ENCODE results near the gene NRXN3. TPM values are rescaled to one million over a fixed set of nuclear protein-coding genes. Genes with fewer than 3 reads are reported as not detected.

Gene NRXN3
- total and polyA plus RNA-seq, 2 experiments from 2014 or later: 0.08 to 0.11 TPM

GRCh38 chr14:78614593-78614992 is 444.4 kb downstream of the NRXN3 start:
- no peaks in the 10 kb centered on the region for H3K9me3 ChIP-seq (ENCODE audit: low read depth)
- peaks cover 4% of the 10 kb centered on the region; the same call in 1 of the 2 replicates for H3K9me2 ChIP-seq (ENCODE audit: insufficient read depth)
- H4K20me1 ChIP-seq (ENCODE audit: insufficient read depth): no peaks in the 10 kb centered on the region
- H3F3A ChIP-seq (ENCODE audit: insufficient read depth): no peaks in the 10 kb centered on the region
- H3K27ac ChIP-seq: no peak overlapping the region
- no peak overlapping the region for H3K9ac ChIP-seq
- no peak overlapping the region for H3K4me2 ChIP-seq (ENCODE audit: unreplicated experiment)
- H3K27me3 ChIP-seq (replicated peaks; ENCODE audit: insufficient read depth): no peaks in the 10 kb centered on the region
- peaks cover 12% of the 10 kb centered on the region for H3K4me1 ChIP-seq (ENCODE audit: insufficient read depth)
- TF ChIP-seq EZH2 (IDR thresholded peaks at IDR 0.05; ENCODE audit: insufficient read depth, poor library complexity, severe bottlenecking) (no peak), EZH2phosphoT487 (IDR thresholded peaks at IDR 0.05; ENCODE audit: insufficient read depth, low read depth) (no peak)
- H2AFZ ChIP-seq: no peak overlapping the region
- H3K36me3 ChIP-seq (ENCODE audit: low read depth): no peaks in the 10 kb centered on the region
- no peaks in the 10 kb centered on the region for H3K79me2 ChIP-seq (ENCODE audit: insufficient read depth)
- no peak for DNase-seq
- in situ Hi-C loops (cut with MboI): no loop called here
- no peak overlapping the region for H3K4me3 ChIP-seq
- WGBS, 2 experiments (ENCODE audit: low coverage in 1 of 2, low lambda C conversion rate in 2 of 2, missing lambda C conversion rate in 2 of 2): 56% methylated on average over 2 of the region's 2 CpGs

- Histone ChIP-seq H3F3A (ENCODE audit: insufficient read depth) (no peaks in the 10 kb centered on the region), H3K9me2 (ENCODE audit: insufficient read depth) (no peaks in the 10 kb centered on the region), H3K27me3 (replicated peaks; ENCODE audit: insufficient read depth) (no peaks in the 10 kb centered on the region), H3K4me3 (no peak overlapping the region), H2AFZ (no peak overlapping the region), H3K4me2 (ENCODE audit: unreplicated experiment) (no peak overlapping the region), H4K20me1 (ENCODE audit: insufficient read depth) (no peaks in the 10 kb centered on the region), H3K4me1 (ENCODE audit: insufficient read depth) (peaks cover 4% of the 10 kb centered on the region; the same call in 1 of the 2 replicates), H3K36me3 (ENCODE audit: low read depth) (no peaks in the 10 kb centered on the region), H3K27ac (no peak overlapping the region), H3K9ac (no peak overlapping the region), H3K9me3 (ENCODE audit: low read depth) (no peaks in the 10 kb centered on the region), H3K79me2 (ENCODE audit: insufficient read depth) (no peaks in the 10 kb centered on the region)
- no peak for DNase-seq
- no peak for TF ChIP-seq EZH2 (IDR thresholded peaks at IDR 0.05; ENCODE audit: insufficient read depth, poor library complexity, severe bottlenecking)
- TF ChIP-seq EZH2phosphoT487 (IDR thresholded peaks at IDR 0.05; ENCODE audit: insufficient read depth, low read depth): no peak
- in situ Hi-C loops (cut with MboI): no loop called here
- 50 to 57% methylated on average over 5 of the region's 5 CpGs for WGBS, 2 experiments (ENCODE audit: low coverage in 1 of 2, low lambda C conversion rate in 2 of 2, missing lambda C conversion rate in 2 of 2)
Observed at GRCh38 chr14:78617735-78618134, 447.6 kb downstream of the NRXN3 start.

GRCh38 chr14:78618368-78618767 is 448.2 kb downstream of the NRXN3 start:
- H3K4me3 ChIP-seq: no peak overlapping the region
- H3K4me2 ChIP-seq (ENCODE audit: unreplicated experiment): no peak overlapping the region
- H3K79me2 ChIP-seq (ENCODE audit: insufficient read depth): no peaks in the 10 kb centered on the region
- no peaks in the 10 kb centered on the region for H3K27me3 ChIP-seq (replicated peaks; ENCODE audit: insufficient read depth)
- H3K27ac ChIP-seq: no peak overlapping the region
- no peaks in the 10 kb centered on the region for H3K9me3 ChIP-seq (ENCODE audit: low read depth)
- no peaks in the 10 kb centered on the region for H3K36me3 ChIP-seq (ENCODE audit: low read depth)
- no peaks in the 10 kb centered on the region for H3F3A ChIP-seq (ENCODE audit: insufficient read depth)
- no peaks in the 10 kb centered on the region for H3K9me2 ChIP-seq (ENCODE audit: insufficient read depth)
- 22 to 25% methylated on average over 6 of the region's 6 CpGs for WGBS, 2 experiments (ENCODE audit: low coverage in 1 of 2, low lambda C conversion rate in 2 of 2, missing lambda C conversion rate in 2 of 2)
- H3K9ac ChIP-seq: no peak overlapping the region
- H4K20me1 ChIP-seq (ENCODE audit: insufficient read depth): no peaks in the 10 kb centered on the region
- H3K4me1 ChIP-seq (ENCODE audit: insufficient read depth): no peaks in the 10 kb centered on the region
- H2AFZ ChIP-seq: no peak overlapping the region
- DNase-seq: no peak
- in situ Hi-C loops (cut with MboI): no loop called here
- TF ChIP-seq EZH2 (IDR thresholded peaks at IDR 0.05; ENCODE audit: insufficient read depth, poor library complexity, severe bottlenecking) (no peak), EZH2phosphoT487 (IDR thresholded peaks at IDR 0.05; ENCODE audit: insufficient read depth, low read depth) (no peak)

- Histone ChIP-seq H3K4me1 (ENCODE audit: insufficient read depth) (no peaks in the 10 kb centered on the region), H3K9me2 (ENCODE audit: insufficient read depth) (no peaks in the 10 kb centered on the region), H3K4me3 (no peak overlapping the region), H3K36me3 (ENCODE audit: low read depth) (no peaks in the 10 kb centered on the region), H3K27me3 (replicated peaks; ENCODE audit: insufficient read depth) (no peaks in the 10 kb centered on the region), H4K20me1 (ENCODE audit: insufficient read depth) (no peaks in the 10 kb centered on the region), H3F3A (ENCODE audit: insufficient read depth) (no peaks in the 10 kb centered on the region), H3K9me3 (ENCODE audit: low read depth) (no peaks in the 10 kb centered on the region), H3K9ac (no peak overlapping the region), H3K79me2 (ENCODE audit: insufficient read depth) (no peaks in the 10 kb centered on the region), H3K4me2 (ENCODE audit: unreplicated experiment) (no peak overlapping the region), H2AFZ (no peak overlapping the region), H3K27ac (no peak overlapping the region)
- DNase-seq: no peak
- no peak for TF ChIP-seq EZH2phosphoT487 (IDR thresholded peaks at IDR 0.05; ENCODE audit: insufficient read depth, low read depth)
- no peak for TF ChIP-seq EZH2 (IDR thresholded peaks at IDR 0.05; ENCODE audit: insufficient read depth, poor library complexity, severe bottlenecking)
- in situ Hi-C loops (cut with MboI): no loop called here
Observed at GRCh38 chr14:78627114-78627513, 456.9 kb downstream of the NRXN3 start.

- no peaks in the 10 kb centered on the region for H3K36me3 ChIP-seq (ENCODE audit: low read depth)
- peak; percentile 9 for DNase-seq
- H3F3A ChIP-seq (ENCODE audit: insufficient read depth): no peaks in the 10 kb centered on the region
- 43 to 50% methylated on average over 2 of the region's 2 CpGs for WGBS, 2 experiments (ENCODE audit: low coverage in 1 of 2, low lambda C conversion rate in 2 of 2, missing lambda C conversion rate in 2 of 2)
- no peaks in the 10 kb centered on the region for H3K4me1 ChIP-seq (ENCODE audit: insufficient read depth)
- H3K27ac ChIP-seq: no peak overlapping the region
- no peak overlapping the region for H3K4me2 ChIP-seq (ENCODE audit: unreplicated experiment)
- no peaks in the 10 kb centered on the region for H3K79me2 ChIP-seq (ENCODE audit: insufficient read depth)
- no peak overlapping the region for H3K4me3 ChIP-seq
- H3K9me3 ChIP-seq (ENCODE audit: low read depth): no peaks in the 10 kb centered on the region
- H3K27me3 ChIP-seq (replicated peaks; ENCODE audit: insufficient read depth): no peaks in the 10 kb centered on the region
- no peaks in the 10 kb centered on the region for H4K20me1 ChIP-seq (ENCODE audit: insufficient read depth)
- H3K9ac ChIP-seq: no peak overlapping the region
- in situ Hi-C loops (cut with MboI): no loop called here
- no peaks in the 10 kb centered on the region for H3K9me2 ChIP-seq (ENCODE audit: insufficient read depth)
- no peak overlapping the region for H2AFZ ChIP-seq
- TF ChIP-seq EZH2 (IDR thresholded peaks at IDR 0.05; ENCODE audit: insufficient read depth, poor library complexity, severe bottlenecking): no peak
- TF ChIP-seq EZH2phosphoT487 (IDR thresholded peaks at IDR 0.05; ENCODE audit: insufficient read depth, low read depth): no peak
Observed at GRCh38 chr14:78631551-78631950, 461.4 kb downstream of the NRXN3 start.
